ENCODE measurements around the gene SLC27A3. TPM values are rescaled to one million over a fixed set of nuclear protein-coding genes. Genes with fewer than 3 reads are reported as not detected.
A peak's percentile ranks its signal among the peaks of the same experiment; 100 is the strongest.

SLC27A3 gene
- total RNA-seq, 2 experiments from 2014 or later: 3.8 to 4.4 TPM

- H3K27ac ChIP-seq (ENCODE audit: low read depth in 1 of 2, low read length in 2 of 2): no peak overlapping the region
- intact Hi-C loops (cut with DNase I, micrococcal nuclease): no loop called here
These were observed 1.9 kb upstream of the SLC27A3 start for GRCh38 chr1:153773096-153773921.

GRCh38 chr1:153774026-153774595 is 1.1 kb upstream of the SLC27A3 start:
- H3K4me3 Mint-ChIP-seq: peak overlapping the region; percentile 86
- no peak overlapping the region for H3K27ac ChIP-seq (ENCODE audit: low read depth in 1 of 2, low read length in 2 of 2)
- H3K27me3 Mint-ChIP-seq: no peaks in the 10 kb centered on the region
- intact Hi-C loops (cut with DNase I, micrococcal nuclease): no loop called here
- H3K9me3 Mint-ChIP-seq: no peaks in the 10 kb centered on the region
- POLR2A ChIA-PET: interaction anchor here (0.7 kb wide), 1 partner anchor 128 kb away, joined by 7 read pairs; no protein-coding TSS in a partner anchor
- DNase-seq: peak in 1 of 14 experiments; percentile 18
- no peak for TF ChIP-seq CTCF (IDR thresholded peaks at IDR 0.05)
- H3K36me3 Mint-ChIP-seq (ENCODE audit: low read depth): peaks cover 22% of the 10 kb centered on the region
- no peak for ATAC-seq (ENCODE audit: poor library complexity)
- CTCF ChIA-PET: no interaction called here
- peaks cover 35% of the 10 kb centered on the region for H3K36me3 ChIP-seq (ENCODE audit: insufficient read depth, low read length)
- peaks cover 16% of the 10 kb centered on the region for H3K4me1 Mint-ChIP-seq (ENCODE audit: low read depth)
- H3K27ac Mint-ChIP-seq: peak overlapping the region; percentile 14
- H3K4me3 ChIP-seq (ENCODE audit: low read length): no peak overlapping the region
- H3K27me3 ChIP-seq (ENCODE audit: control insufficient read depth in 1 of 2, insufficient read depth in 2 of 2, low read length in 2 of 2): no peaks in the 10 kb centered on the region
- H3K4me1 ChIP-seq (ENCODE audit: insufficient read depth, low read length): peaks cover 25% of the 10 kb centered on the region
- H3K9me3 ChIP-seq (ENCODE audit: control insufficient read depth in 1 of 2, insufficient read depth in 1 of 2, low read length in 2 of 2): no peaks in the 10 kb centered on the region

More at GRCh38 chr1:153773096-153773921, 1.9 kb upstream of the SLC27A3 start:
- no peaks in the 10 kb centered on the region for H3K27me3 Mint-ChIP-seq
- H3K9me3 Mint-ChIP-seq: no peaks in the 10 kb centered on the region
- H3K36me3 Mint-ChIP-seq (ENCODE audit: low read depth): peaks cover 30% of the 10 kb centered on the region
- TF ChIP-seq CTCF (IDR thresholded peaks at IDR 0.05): no peak
- Histone ChIP-seq H3K27me3 (ENCODE audit: control insufficient read depth in 1 of 2, insufficient read depth in 2 of 2, low read length in 2 of 2) (no peaks in the 10 kb centered on the region), H3K9me3 (ENCODE audit: control insufficient read depth in 1 of 2, insufficient read depth in 1 of 2, low read length in 2 of 2) (no peaks in the 10 kb centered on the region), H3K4me3 (ENCODE audit: low read length) (no peak overlapping the region), H3K4me1 (ENCODE audit: insufficient read depth, low read length) (peaks cover 25% of the 10 kb centered on the region), H3K36me3 (ENCODE audit: insufficient read depth, low read length) (peaks cover 43% of the 10 kb centered on the region)
- peak overlapping the region; percentile 58 for H3K4me3 Mint-ChIP-seq
- no peak for ATAC-seq (ENCODE audit: poor library complexity)
- H3K27ac Mint-ChIP-seq: peak overlapping the region; percentile 14
- peaks cover 16% of the 10 kb centered on the region for H3K4me1 Mint-ChIP-seq (ENCODE audit: low read depth)
- POLR2A ChIA-PET: interaction anchor here (0.7 kb wide), 1 partner anchor 127 kb away, joined by 7 read pairs; no protein-coding TSS in a partner anchor
- peak in 2 of 14 experiments; percentile 46 to 64 for DNase-seq
- CTCF ChIA-PET: no interaction called here

- H3K4me1 ChIP-seq (ENCODE audit: insufficient read depth, low read length): peaks cover 25% of the 10 kb centered on the region
- intact Hi-C loops (cut with DNase I, micrococcal nuclease): no loop called here
- peak overlapping the region; percentile 51 for H3K27ac Mint-ChIP-seq
These were observed 486 bp downstream of the SLC27A3 start for GRCh38 chr1:153775458-153776327.

More at GRCh38 chr1:153775458-153776327, 486 bp downstream of the SLC27A3 start:
- H3K36me3 Mint-ChIP-seq (ENCODE audit: low read depth): peaks cover 6% of the 10 kb centered on the region
- no peaks in the 10 kb centered on the region for H3K27me3 ChIP-seq (ENCODE audit: control insufficient read depth in 1 of 2, insufficient read depth in 2 of 2, low read length in 2 of 2)
- DNase-seq (peak; percentile 42 to 81 (median 64)), ATAC-seq (ENCODE audit: poor library complexity) (peak; percentile 80)
- ChIA-PET POLR2A (interaction anchor here (0.7 to 2.0 kb wide), 15 partner anchors 8 to 445 kb away, joined by 3 to 17 read pairs (median 5); partner anchors contain the start of genes CHTOP, CRTC2, INTS3 and JTB), CTCF (interaction anchor here (1.0 kb wide), 1 partner anchor 10 kb away, joined by 4 read pairs; no protein-coding TSS in a partner anchor)
- peak overlapping the region; percentile 72 for H3K4me3 ChIP-seq (ENCODE audit: low read length)
- H3K9me3 Mint-ChIP-seq: no peaks in the 10 kb centered on the region
- peaks cover 22% of the 10 kb centered on the region for H3K36me3 ChIP-seq (ENCODE audit: insufficient read depth, low read length)
- peak overlapping the region in 1 of 2 donors; percentile 41 for H3K27ac ChIP-seq (ENCODE audit: low read depth in 1 of 2, low read length in 2 of 2)
- H3K4me1 Mint-ChIP-seq (ENCODE audit: low read depth): peaks cover 16% of the 10 kb centered on the region
- no peak for TF ChIP-seq CTCF (IDR thresholded peaks at IDR 0.05)
- no peaks in the 10 kb centered on the region for H3K27me3 Mint-ChIP-seq
- peak overlapping the region; percentile 86 for H3K4me3 Mint-ChIP-seq
- H3K9me3 ChIP-seq (ENCODE audit: control insufficient read depth in 1 of 2, insufficient read depth in 1 of 2, low read length in 2 of 2): no peaks in the 10 kb centered on the region
